GM19463 (cell line): Measurements from ENCODE around the gene CLIC3.

Experiments
- ATAC-seq: cut with Tn5 transposase; IDR thresholded peaks from one replicate; pipeline ENCODE4 v1.9.1; 2021; ENCODE audit warnings: mild to moderate bottlenecking, moderate library complexity; ENCODE audit not compliant: unreplicated experiment

The CLIC3 gene

DNA sequence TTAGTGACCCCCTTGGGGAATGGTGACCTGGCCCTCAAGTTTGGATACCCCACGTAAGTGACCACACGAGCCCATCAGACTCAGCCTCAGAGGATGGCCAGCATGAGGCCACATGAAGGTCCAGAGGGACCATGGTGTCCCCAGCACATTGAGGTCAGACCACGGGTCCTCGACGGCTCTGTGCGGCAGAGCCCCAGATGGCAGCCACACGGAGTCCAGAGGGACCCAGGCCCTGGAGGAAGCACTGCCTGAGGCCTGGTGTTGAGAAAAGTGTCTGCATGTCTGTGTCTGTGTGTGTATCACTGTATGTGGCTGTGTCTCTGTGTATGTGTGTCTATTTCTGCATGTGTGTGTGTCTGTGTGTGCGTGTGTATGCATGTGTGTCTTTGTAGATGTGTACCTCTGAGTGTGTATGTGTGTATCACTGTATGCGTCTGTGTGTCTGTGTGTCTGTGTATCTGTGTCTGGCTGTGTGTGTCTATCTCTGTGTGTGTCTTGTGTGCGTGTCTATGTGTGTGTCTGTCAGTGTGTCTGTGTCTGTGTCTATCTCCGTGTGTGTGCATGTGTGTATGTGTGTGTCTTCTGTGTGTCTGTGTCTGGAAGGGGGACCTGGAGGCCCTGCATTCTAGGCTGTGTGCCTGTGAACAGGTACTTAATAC, 12.6 kb downstream of the CLIC3 start:
- ATAC-seq, result no peak

GRCh38 chr9:136983167-136983566, 13.2 kb downstream of the CLIC3 start:
- ATAC-seq, result no peak

DNA sequence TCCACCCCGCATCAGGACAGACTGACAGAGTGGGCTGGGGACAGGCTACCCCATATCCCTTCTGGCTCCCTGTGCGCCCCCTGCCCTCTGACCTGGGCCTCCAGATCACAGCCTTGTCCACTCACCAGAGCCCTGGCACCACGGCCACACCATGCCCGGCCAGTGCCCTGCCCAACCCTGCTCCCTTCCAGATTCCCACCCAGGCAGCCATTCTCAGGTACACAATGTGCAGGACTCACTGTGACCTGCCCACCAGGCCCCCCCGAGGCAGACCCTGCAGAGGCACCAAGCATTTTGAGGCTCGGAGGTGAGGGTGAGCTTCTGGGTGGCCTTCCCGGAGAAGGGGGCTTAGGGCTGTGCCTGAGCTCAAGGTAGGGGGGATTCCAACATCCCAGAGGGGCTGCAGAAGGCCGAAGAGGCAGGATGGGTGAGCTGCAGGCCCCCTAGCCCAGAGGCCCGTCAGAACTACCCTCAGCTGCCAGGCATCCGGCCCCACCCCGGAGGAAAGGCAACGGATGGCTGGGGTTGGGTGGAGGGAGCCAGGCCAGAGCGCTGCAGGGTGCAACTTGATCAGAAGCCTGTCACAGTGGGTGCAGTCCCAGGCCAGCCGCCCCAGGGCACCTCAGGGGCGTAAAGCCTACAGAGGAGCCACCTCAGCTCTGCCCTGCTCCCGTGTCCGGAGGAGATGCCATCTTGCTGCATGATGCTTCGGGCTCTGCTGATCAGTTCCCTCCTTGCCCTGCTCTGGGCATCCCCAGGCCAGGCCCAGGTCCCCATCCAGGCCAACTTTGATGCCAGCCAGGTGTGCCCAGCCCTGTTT, 13.9 kb downstream of the CLIC3 start, which contains the start of gene LCNL1:
Gene LCNL1 (plus strand): TSS at position 762 of the 820 bp plus-strand sequence. CDS start 594 bp downstream, outside the sequence.
- no peak for ATAC-seq

GRCh38 chr9:136981588-136982231, 14.7 kb downstream of the CLIC3 start:
- no peak for ATAC-seq

GRCh38 chr9:136980669-136981478, 15.5 kb downstream of the CLIC3 start:
- no peak for ATAC-seq

GRCh38 chr9:136979769-136980587, 16.4 kb downstream of the CLIC3 start:
- ATAC-seq, result no peak

GRCh38 chr9:136978865-136979544, 17.4 kb downstream of the CLIC3 start:
- no peak for ATAC-seq

DNA sequence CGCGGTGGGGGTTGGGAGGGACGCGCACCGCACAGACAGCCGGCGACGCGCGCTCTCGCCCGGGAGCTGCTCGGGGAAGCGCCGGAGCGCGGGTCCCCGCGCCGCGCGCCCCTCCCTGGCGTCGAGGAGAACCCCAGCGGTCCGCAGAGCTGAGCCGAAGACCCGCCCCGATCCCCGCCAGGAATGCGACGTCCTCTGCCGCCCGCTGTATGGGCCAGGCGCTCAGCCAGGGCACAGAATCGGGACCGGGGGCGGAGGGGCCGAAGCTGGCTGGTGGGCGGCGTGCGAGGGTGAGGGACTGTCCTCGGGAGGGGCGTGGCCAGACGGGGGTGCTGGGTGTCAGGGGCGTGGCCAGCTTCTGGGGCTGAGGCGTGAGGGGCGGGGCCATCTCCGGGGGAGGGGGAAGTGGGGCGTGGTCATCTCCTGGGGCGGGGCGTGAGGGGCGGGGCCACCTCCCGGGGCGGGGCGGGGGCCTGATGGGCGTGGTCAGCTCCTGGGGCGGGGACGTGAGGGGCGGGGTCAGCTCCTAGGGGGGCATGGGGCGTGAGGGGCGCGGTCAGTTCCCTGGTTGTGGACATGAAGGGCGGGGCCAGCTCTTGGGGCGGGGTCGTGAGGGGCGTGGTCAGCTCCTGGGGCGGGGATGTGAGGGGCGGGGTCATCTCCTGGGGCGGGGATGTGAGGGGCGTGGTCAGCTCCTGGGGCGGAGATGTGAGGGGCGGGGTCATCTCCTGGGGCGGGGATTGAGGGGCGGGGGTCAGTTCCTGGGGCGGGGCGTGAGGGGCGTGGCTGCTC, 18.1 kb downstream of the CLIC3 start:
- ATAC-seq, result no peak

DNA sequence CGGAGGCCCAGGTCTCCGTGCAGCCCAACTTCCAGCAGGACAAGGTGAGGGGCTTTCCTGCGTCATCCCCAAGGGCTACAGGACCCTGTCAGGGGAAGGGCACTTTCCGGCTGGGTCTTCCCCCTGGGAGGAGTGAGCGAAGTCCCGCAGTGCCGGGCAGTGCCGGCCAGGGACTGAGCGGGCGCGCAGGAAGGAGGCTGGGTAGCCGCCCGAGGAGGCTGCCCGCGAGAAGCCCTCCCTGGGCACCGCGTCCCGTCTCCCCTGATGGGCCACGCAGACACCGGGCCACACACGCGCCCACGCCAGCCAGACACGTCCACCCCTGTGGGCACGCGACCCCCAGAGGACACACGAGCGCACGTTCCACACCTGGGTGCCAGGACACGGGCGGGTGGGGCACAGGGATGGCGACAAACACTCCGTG, 18.7 kb downstream of the CLIC3 start:
- ATAC-seq, result no peak

DNA sequence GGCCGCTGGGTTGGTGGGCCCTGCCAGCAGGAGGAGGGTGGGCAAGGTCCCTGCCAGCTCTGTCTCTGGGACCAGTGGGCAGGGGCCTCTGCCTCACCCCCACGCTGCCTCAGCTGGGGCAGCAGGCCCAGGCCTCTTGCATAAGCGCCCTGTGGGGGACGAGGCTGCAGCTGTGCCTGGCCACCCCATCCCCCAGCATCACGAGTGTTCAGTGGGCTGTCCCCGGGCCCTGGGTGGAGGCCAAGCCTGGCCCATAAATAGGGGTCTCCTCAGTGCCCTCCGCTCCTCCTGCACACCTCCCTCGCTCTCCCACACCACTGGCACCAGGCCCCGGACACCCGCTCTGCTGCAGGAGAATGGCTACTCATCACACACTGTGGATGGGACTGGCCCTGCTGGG, 19.1 kb downstream of the CLIC3 start, which contains the start of gene PTGDS:
Gene PTGDS (plus strand): TSS at position 282 of the 400 bp plus-strand sequence. CDS start 75 bp downstream, at position 357.
- ATAC-seq, result no peak

- no peak for ATAC-seq
Observed at GRCh38 chr9:136975644-136976043, 20.7 kb downstream of the CLIC3 start.

GRCh38 chr9:136974817-136975535, 21.4 kb downstream of the CLIC3 start:
- no peak for ATAC-seq

GRCh38 chr9:136973618-136974617, 22.4 kb downstream of the CLIC3 start:
- ATAC-seq, result no peak

GRCh38 chr9:136972743-136973142, 23.6 kb downstream of the CLIC3 start:
- ATAC-seq, result no peak

- no peak for ATAC-seq
Observed at GRCh38 chr9:136972335-136972734, 24.0 kb downstream of the CLIC3 start.

DNA sequence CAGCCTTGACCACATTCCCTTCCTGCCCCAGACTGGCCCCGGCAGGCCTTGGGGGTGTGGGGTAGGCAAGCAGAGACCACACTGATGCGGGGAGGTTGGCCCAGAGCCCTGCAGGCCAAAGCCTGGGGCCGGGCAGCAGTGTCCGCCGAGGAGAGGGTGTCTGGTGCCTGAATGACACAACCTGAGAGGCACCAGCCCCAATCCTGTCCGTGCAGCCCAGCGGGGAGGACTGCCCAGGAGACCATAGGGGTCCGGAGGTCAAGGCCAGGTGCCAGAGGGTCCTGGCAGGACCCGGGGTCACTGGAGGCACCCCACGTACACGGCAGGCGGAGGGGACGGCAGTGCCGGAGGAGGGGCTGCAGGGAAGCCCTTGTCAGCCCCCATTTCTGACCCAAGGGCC, 24.6 kb downstream of the CLIC3 start:
- ATAC-seq, result no peak

DNA sequence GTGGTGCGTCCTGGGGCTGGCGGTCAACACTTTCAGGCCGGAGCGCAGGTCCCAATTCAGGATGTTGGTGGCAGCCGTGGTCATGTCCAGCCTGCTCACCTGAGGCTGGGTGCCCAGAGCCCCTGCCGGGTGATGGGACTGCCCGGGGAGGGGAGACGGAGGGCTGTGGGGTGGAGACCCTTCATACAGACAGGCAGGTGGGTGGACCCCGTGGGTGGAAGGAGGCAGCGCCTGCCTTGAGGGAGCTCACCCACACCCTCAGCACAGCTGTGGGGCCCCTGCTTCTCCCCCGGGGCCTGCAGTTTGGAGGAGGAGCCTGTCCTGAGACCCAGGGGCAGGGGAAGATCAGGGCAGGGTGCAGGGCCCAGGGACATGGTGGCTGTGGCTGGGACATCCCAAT, 26.0 kb downstream of the CLIC3 start:
- ATAC-seq, result no peak
